Measurements from ENCODE around the gene HIRIP3.
"Not testable (repeated sequence)": the region's sequence is repeated elsewhere in the genome, so short reads cannot be mapped to it uniquely, and the experiment has no call there.

HIRIP3 gene

DNA sequence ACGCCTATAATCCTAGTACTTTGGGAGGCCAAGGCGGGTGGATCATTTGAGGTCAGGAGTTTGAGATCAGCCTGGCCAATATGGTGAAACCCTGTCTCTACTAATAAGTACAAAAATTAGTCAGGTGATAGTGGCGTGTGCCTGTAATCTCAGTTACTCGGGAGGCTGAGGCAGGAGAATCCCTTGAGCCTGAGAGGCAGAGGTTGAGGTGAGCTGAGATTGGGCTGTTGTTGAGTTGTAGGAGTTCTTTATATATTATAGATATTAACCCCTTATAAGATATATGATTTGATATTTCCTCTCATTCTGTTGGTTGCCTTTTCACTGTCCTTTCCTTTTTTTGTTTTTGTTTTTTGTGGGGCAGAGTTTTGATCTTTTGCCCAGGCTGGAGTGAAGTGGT, 35.6 kb downstream of the HIRIP3 start:
- DNase-seq (ENCODE audit: low read depth) = not testable (repeated sequence)

DNA sequence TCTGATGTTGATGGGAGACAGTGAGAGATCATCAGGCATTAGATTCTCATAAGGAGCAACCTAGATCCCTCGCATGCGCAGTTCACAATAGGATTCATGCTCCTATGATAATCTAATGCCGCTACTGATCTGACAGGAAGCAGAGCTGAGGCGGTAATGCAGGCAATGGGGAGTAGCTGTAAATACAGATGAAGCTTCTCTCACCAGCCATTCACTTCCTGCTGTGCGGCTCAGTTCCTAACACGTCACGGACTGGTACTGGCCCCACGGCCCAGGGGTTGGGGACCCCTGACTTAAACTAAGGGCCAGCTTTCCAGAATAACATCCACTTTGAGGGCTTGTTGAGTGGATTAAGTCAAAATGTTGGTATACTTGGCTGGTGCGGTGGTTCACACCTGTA, 36.1 kb downstream of the HIRIP3 start:
- no peak for DNase-seq (ENCODE audit: low read depth)

DNA sequence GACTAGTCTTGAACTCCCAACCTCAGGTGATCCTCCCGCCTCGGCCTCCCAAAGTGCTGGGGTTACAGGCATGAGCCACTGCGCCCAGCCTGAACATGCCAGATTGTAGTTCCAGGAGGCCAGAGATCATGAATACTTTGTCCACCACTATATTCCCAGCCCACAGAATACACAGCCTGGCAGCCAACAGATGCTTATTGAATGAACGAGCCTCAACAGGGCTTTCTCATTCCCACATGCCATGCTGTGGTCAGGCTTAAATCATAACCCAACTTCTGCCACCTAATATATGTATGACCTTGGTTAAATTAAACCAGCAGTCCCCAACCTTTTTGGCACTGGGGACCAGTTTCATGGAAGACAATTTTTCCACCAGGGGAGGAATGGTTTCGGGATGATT, 36.7 kb downstream of the HIRIP3 start:
- DNase-seq (ENCODE audit: low read depth) = no peak

DNA sequence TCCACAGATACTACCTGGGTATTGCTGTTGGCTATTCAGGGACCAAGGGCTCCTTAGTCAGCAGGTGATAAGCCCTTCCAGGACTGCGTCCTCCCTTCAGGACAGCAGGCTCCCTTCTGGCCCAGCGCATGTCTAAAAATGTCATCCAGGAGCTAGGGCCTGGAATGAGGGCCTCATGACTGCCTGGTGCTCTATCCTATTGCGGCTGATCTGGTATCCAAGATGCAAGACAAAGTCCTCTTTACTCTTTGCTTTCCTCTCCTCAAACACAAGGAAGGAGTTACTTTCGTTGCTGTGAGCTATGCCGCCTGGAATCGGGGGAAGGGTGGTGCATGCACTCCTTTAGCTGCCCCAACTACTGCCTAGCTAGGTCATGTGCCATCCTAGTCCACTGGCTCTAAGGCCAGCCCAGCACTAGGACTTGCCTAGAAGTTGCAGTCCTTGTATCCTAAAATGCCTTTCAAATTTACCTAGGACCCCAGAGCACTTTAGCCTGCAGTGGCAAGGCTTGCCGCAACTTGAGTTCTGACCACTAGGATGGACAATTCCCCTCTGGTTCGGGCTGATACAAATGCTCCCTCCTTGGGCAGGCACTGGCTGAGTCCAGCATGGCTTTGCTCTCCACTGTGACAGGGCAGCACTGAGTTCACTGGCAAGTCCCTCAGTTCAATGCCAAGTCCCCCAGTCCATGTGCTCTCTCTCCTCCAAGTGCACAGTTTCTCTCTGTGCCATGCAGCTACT, 43.6 kb downstream of the HIRIP3 start:
- DNase-seq (ENCODE audit: low read depth) = no peak

GRCh38 chr16:29950806-29951461, 44.5 kb downstream of the HIRIP3 start:
- DNase-seq (ENCODE audit: low read depth) = no peak

DNA sequence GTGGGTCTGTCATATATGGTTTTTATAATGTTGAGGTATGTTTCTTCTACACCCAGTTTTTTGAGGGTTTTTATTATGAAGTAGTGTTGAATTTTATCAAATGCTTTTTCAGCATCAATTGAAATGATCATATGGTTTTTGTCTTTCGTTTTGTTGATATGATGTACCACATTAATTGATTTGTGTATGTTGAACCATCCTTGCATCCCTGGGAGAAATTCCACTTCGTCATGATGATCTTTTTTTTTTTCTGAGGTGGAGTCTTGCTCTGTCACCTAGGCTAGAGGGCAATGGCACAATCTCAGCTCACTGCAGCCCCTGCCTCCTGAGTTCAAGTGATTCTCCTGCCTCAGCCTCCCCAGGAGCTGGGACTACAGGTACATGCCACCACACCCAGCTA, 47.5 kb downstream of the HIRIP3 start:
- no peak for DNase-seq (ENCODE audit: low read depth)

DNA sequence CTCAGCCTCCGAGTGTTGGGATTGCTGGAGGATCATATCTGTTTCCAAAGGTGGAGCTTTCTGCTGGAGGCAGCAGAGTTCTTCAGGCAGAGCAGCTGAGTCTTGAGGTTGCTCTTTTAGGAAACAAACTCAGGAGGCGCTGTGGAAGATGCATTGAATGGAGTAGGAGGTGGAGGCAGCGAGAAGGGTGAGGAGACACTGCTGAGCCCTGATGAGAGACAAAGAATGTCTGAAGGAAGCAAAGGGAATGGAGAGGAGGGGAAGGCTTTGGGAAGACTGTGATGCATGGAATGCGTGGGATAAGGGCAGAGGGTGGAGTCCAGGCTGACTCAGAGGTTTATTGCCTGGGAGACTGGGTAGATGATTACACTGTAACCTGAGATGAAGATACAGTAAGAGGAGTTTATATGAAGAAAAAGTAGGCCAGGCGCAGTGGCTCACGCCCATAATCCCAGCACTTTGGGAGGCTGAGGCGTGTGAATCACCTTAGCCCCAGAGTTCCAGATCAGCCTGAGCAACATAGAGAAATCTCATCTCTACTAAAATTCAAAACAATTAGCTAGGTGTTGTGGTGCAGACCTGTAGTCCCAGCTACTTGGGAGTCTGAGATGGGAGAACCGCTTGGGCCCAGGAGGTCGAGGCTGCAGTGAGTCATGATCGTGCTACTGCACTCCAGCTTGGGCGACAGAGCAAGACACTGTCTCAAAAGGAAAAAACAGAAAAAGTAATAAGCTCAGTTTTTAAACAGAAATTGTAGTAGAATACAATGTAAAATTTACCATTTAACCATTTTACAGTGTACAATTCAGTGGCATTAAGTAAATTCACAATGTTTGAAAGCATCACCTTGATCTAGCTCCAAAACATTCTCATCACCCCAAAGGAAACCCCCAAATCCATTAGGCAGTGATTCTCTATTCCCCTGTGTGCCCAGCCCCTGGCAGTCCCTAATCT, 51.3 kb downstream of the HIRIP3 start:
- no peak for DNase-seq (ENCODE audit: low read depth)
